Muscle of back (tissue), 13 donors: Measurements from ENCODE around the gene PSMD10. TPM values are rescaled to one million over a fixed set of nuclear protein-coding genes. Genes with fewer than 3 reads are reported as not detected.

Experiments
- DNase-seq, 3 donors: peaks; one replicate each; pipeline versions ENCODE4 v3.0.0 to v3.0.0-alpha.2; 2013
- long read RNA-seq, 9 donors: transcript quantifications; one replicate each; lab custom pipeline, GENCODE V29; 2026
- polyA plus RNA-seq, 10 donors: library from polyadenylated mRNA; unstranded; fragments of 120-200 nt; gene quantifications; one replicate each; pipeline ENCODE4 v1.2.1, GENCODE V29; 2013; ENCODE audit not compliant: insufficient read length in 10 of 10

The PSMD10 gene
- 10 to 100 TPM; 49.2 to 61.8 (median 56.2) TPM for polyA plus RNA-seq
- long read RNA-seq, donor 1, transcript PSMD10-201 (5 exons, 1,546 nt), result major isoform, 41 of 48 reads
- long read RNA-seq, donor 1, transcript PSMD10-204 (5 exons, 768 nt), result minor isoform, 7 of 48 reads
- long read RNA-seq, donor 1, partial matches to known transcripts, result 0 of 48 reads
- long read RNA-seq, donor 1, other reads (novel, unspliced or antisense), result 0 of 48 reads
- long read RNA-seq, donor 2, transcript PSMD10-201 (5 exons, 1,546 nt), result major isoform, 28 of 42 reads
- long read RNA-seq, donor 2, transcript PSMD10-204 (5 exons, 768 nt), result minor isoform, 6 of 42 reads
- long read RNA-seq, donor 2, partial matches to known transcripts, result 8 of 42 reads
- long read RNA-seq, donor 2, other reads (novel, unspliced or antisense), result 0 of 42 reads
- long read RNA-seq, donor 3, result 0 reads
- long read RNA-seq, donor 4, transcript PSMD10-204 (5 exons, 768 nt), result minor isoform, 8 of 40 reads
- long read RNA-seq, donor 4, transcript PSMD10-201 (5 exons, 1,546 nt), result major isoform, 32 of 40 reads
- long read RNA-seq, donor 4, partial matches to known transcripts, result 0 of 40 reads
- long read RNA-seq, donor 4, other reads (novel, unspliced or antisense), result 0 of 40 reads
- long read RNA-seq, donor 5, transcript PSMD10-201 (5 exons, 1,546 nt), result major isoform, 25 of 29 reads
- long read RNA-seq, donor 5, partial matches to known transcripts, result 0 of 29 reads
- long read RNA-seq, donor 5, other reads (novel, unspliced or antisense), result 0 of 29 reads
- long read RNA-seq, donor 6, transcript PSMD10-204 (5 exons, 768 nt), result minor isoform, 7 of 67 reads
- long read RNA-seq, donor 6, transcript PSMD10-201 (5 exons, 1,546 nt), result major isoform, 58 of 67 reads
- long read RNA-seq, donor 6, partial matches to known transcripts, result 0 of 67 reads
- long read RNA-seq, donor 6, other reads (novel, unspliced or antisense), result 0 of 67 reads
- long read RNA-seq, donor 7, transcript PSMD10-201 (5 exons, 1,546 nt), result major isoform, 24 of 32 reads
- long read RNA-seq, donor 7, transcript PSMD10-204 (5 exons, 768 nt), result minor isoform, 8 of 32 reads
- long read RNA-seq, donor 7, partial matches to known transcripts, result 0 of 32 reads
- long read RNA-seq, donor 7, other reads (novel, unspliced or antisense), result 0 of 32 reads
- long read RNA-seq, donor 8, transcript PSMD10-201 (5 exons, 1,546 nt), result major isoform, 42 of 54 reads
- long read RNA-seq, donor 8, partial matches to known transcripts, result 9 of 54 reads
- long read RNA-seq, donor 8, other reads (novel, unspliced or antisense), result 0 of 54 reads
- long read RNA-seq, donor 9, partial matches to known transcripts, result 0 of 1 reads
- long read RNA-seq, donor 9, other reads (novel, unspliced or antisense), result 0 of 1 reads

- DNase-seq, result peak; percentile 94 to 96 (median 95)
These were observed at the start of gene PSMD10, which contains the start of gene ATG4A for GRCh38 chrX:108091264-108091877. Gene PSMD10, minus strand, starts transcription at chrX:108091542. Its CDS starts 22 bp downstream, at chrX:108091520. Gene ATG4A, plus strand, starts transcription at chrX:108091778. Its CDS starts 49 bp downstream, at chrX:108091827.

GRCh38 chrX:108138814-108139702, 47.7 kb upstream of the PSMD10 start:
- no peak for DNase-seq

GRCh38 chrX:108134724-108135123, 43.4 kb upstream of the PSMD10 start:
- no peak for DNase-seq

- DNase-seq, result peak in 2 of 3 donors; percentile 17 to 58
These were observed 41.5 kb upstream of the PSMD10 start for GRCh38 chrX:108132876-108133275.

- DNase-seq, result no peak
These were observed 40.7 kb upstream of the PSMD10 start for GRCh38 chrX:108132034-108132433.

- no peak for DNase-seq
These were observed 40.1 kb upstream of the PSMD10 start for GRCh38 chrX:108131471-108131870.

- no peak for DNase-seq
These were observed 39.5 kb upstream of the PSMD10 start for GRCh38 chrX:108130889-108131288.

- DNase-seq, result no peak
These were observed 35.8 kb upstream of the PSMD10 start for GRCh38 chrX:108127152-108127551.

- no peak for DNase-seq
These were observed 35.3 kb upstream of the PSMD10 start for GRCh38 chrX:108126661-108127060.

GRCh38 chrX:108123591-108124366, 32.4 kb upstream of the PSMD10 start:
- DNase-seq, result no peak

GRCh38 chrX:108122748-108123147, 31.4 kb upstream of the PSMD10 start:
- no peak for DNase-seq

GRCh38 chrX:108121291-108121690, 29.9 kb upstream of the PSMD10 start:
- DNase-seq, result no peak

- DNase-seq, result no peak
These were observed 26.6 kb upstream of the PSMD10 start for GRCh38 chrX:108117988-108118387.

- DNase-seq, result no peak
These were observed 23.2 kb upstream of the PSMD10 start for GRCh38 chrX:108114541-108114940.

GRCh38 chrX:108105473-108105872, 14.1 kb upstream of the PSMD10 start:
- DNase-seq, result no peak

- no peak for DNase-seq
These were observed 6.0 kb upstream of the PSMD10 start for GRCh38 chrX:108097380-108097779.

- peak in 1 of 3 donors; percentile 7 for DNase-seq
These were observed 543 bp upstream of the PSMD10 start for GRCh38 chrX:108091878-108092291.

- DNase-seq, result peak in 1 of 3 donors; percentile 14
These were observed 665 bp downstream of the PSMD10 start for GRCh38 chrX:108090491-108091263.
